Right ventricle myocardium superior (tissue), 1 donor: ENCODE data around the gene ADI1. TPM values are rescaled to one million over a fixed set of nuclear protein-coding genes. Genes with fewer than 3 reads are reported as not detected.
A peak's percentile ranks its signal among the peaks of the same experiment; 100 is the strongest.

Experiments
- ATAC-seq: fragments of 200-7000 bp; cut with Tn5 transposase; one replicate; pipeline ENCODE4 v1.9.1; 2020; ENCODE audit warnings: mild to moderate bottlenecking; ENCODE audit not compliant: poor library complexity
- DNase-seq: peaks from one replicate; pipeline ENCODE4 v3.0.0-alpha.2; 2020
- intact Hi-C: fragments of 100-400 bp; cut with DNase I; formaldehyde crosslinking; loops from one replicate; pipeline ENCODE4 v1.11.2; 2022
- total RNA-seq: library from RNA; stranded (reverse); fragmentation: NEBNext Ultra II Directional; extraction: Animal tissue kit (Norgen Biotek cat#: 25700); gene quantifications from one replicate; pipeline ENCODE4 v1.2.1, GENCODE V29; 2021
- donor health status: DM: no; HTN: yes; CAD: no; lungs with severe emphysema.

ADI1 gene
- total RNA-seq, 1 donor from 2014 or later = 141 TPM

GRCh38 chr2:3470856-3471737, 48.2 kb downstream of the ADI1 start:
- ATAC-seq (peak; percentile 52), DNase-seq (peak; percentile 57)
- intact Hi-C loops = no loop called here

GRCh38 chr2:3470166-3470651, 49.1 kb downstream of the ADI1 start:
- intact Hi-C loops = no loop called here
- ATAC-seq (peak; percentile 77), DNase-seq (peak; percentile 91)

GRCh38 chr2:3469486-3469885, 49.8 kb downstream of the ADI1 start:
- DNase-seq = peak; percentile 48
- ATAC-seq = no peak
- intact Hi-C loops = no loop called here

- no peak for ATAC-seq
Observed at GRCh38 chr2:3468296-3468988, 50.9 kb downstream of the ADI1 start.

GRCh38 chr2:3467654-3468053, 51.7 kb downstream of the ADI1 start:
- intact Hi-C loops = no loop called here
- ATAC-seq (no peak), DNase-seq (peak; percentile 32)

More at GRCh38 chr2:3468296-3468988, 50.9 kb downstream of the ADI1 start:
- intact Hi-C loops = no loop called here
- peak; percentile 25 for DNase-seq

- no peak for ATAC-seq
- DNase-seq = no peak
- intact Hi-C loops = no loop called here
Observed at GRCh38 chr2:3466966-3467365, 52.4 kb downstream of the ADI1 start.

GRCh38 chr2:3466482-3466863, 52.9 kb downstream of the ADI1 start:
- ATAC-seq = no peak
- intact Hi-C loops = no loop called here
- peak; percentile 39 for DNase-seq

- intact Hi-C loops = no loop called here
- ATAC-seq (peak; percentile 17), DNase-seq (peak; percentile 42)
Observed at GRCh38 chr2:3465844-3466481, 53.4 kb downstream of the ADI1 start.

GRCh38 chr2:3465328-3465727, 54.0 kb downstream of the ADI1 start:
- peak; percentile 38 for DNase-seq
- no peak for ATAC-seq
- intact Hi-C loops = no loop called here

GRCh38 chr2:3464401-3465005, 54.8 kb downstream of the ADI1 start:
- no peak for ATAC-seq
- DNase-seq = peak; percentile 39
- intact Hi-C loops = loop anchor here (5.0 kb wide), 1 partner anchor 42 kb away; no protein-coding TSS in a partner anchor

- ATAC-seq (no peak), DNase-seq (no peak)
- intact Hi-C loops = loop anchor here (5.0 kb wide), 1 partner anchor 42 kb away; no protein-coding TSS in a partner anchor
Observed at GRCh38 chr2:3463944-3464343, 55.4 kb downstream of the ADI1 start.

- no peak for ATAC-seq
- intact Hi-C loops = loop anchor here (5.0 kb wide), 1 partner anchor 41 kb away; no protein-coding TSS in a partner anchor
- peak; percentile 29 for DNase-seq
Observed at GRCh38 chr2:3463186-3463835, 56.0 kb downstream of the ADI1 start.

GRCh38 chr2:3462493-3463104, 56.7 kb downstream of the ADI1 start:
- DNase-seq (peak; percentile 33), ATAC-seq (no peak)
- intact Hi-C loops = loop anchor here (5.0 kb wide), 1 partner anchor 40 kb away; no protein-coding TSS in a partner anchor

GRCh38 chr2:3461801-3462492, 57.4 kb downstream of the ADI1 start:
- ATAC-seq (no peak), DNase-seq (peak; percentile 43)
- intact Hi-C loops = loop anchor here (5.0 kb wide), 1 partner anchor 40 kb away; no protein-coding TSS in a partner anchor

- intact Hi-C loops = loop anchor here (5.0 kb wide), 1 partner anchor 39 kb away; no protein-coding TSS in a partner anchor
- ATAC-seq (peak; percentile 70), DNase-seq (peak; percentile 71)
Observed at GRCh38 chr2:3460831-3461800, 58.2 kb downstream of the ADI1 start.

- intact Hi-C loops = loop anchor here (5.0 kb wide), 1 partner anchor 38 kb away; no protein-coding TSS in a partner anchor
- ATAC-seq = peak; percentile 58
- DNase-seq = peak; percentile 48
Observed at GRCh38 chr2:3460156-3460555, 59.2 kb downstream of the ADI1 start.
